ENCODE measurements around the gene MUCL3.
"Not testable (repeated sequence)": the region's sequence is repeated elsewhere in the genome, so short reads cannot be mapped to it uniquely, and the experiment has no call there.

MUCL3 gene

GRCh38 chr6:30940361-30940986 is at the start of gene MUCL3:
Gene MUCL3 (plus strand): TSS chr6:30940973. CDS start chr6:30941000, 27 bp downstream.
- DNase-seq = no peak

DNA sequence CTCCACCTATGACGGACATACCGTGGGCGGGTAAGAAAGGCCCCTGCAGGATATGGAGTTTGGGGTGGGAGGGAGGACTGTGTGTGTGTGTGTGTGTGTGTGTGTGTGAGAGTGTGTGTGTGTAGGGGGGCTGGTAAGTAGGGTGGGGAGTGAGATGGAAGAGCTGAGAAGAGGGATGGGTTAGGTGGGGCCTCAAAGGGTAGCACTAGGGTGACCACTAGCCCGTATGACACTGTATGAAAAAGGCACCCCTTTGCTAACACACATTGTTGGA is 49.4 kb upstream of the MUCL3 start:
- no peak for DNase-seq

- DNase-seq = no peak
These were observed 48.8 kb upstream of the MUCL3 start for GRCh38 chr6:30891816-30892538.

DNA sequence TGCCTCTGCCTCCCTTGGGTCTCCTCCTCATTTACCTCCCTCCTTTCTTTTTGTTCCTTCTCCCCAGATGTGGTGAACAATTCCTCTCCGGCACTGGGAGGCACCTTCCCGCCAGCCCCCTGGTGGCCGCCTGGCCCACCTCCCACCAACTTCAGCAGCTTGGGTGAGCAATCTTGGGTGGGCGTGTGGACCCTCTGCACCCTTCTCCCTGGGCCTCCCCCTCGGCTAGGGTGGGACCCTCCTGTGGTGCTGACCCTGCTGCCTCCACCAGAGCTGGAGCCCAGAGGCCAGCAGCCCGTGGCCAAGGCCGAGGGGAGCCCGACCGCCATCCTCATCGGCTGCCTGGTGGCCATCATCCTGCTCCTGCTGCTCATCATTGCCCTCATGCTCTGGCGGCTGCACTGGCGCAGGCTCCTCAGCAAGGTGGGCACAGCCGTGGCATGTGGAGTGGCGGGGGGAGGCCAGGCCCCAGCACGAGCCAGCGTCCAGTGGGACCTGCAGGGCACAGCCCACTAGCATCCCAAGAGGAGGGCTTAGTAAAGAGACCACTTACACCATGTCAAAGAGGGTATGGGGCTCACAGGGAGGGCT is 47.7 kb upstream of the MUCL3 start:
- DNase-seq = no peak

- DNase-seq = no peak
These were observed 47.1 kb upstream of the MUCL3 start for GRCh38 chr6:30893666-30894065.

- DNase-seq = no peak
These were observed 46.4 kb upstream of the MUCL3 start for GRCh38 chr6:30894381-30894780.

GRCh38 chr6:30894935-30895334 is 45.8 kb upstream of the MUCL3 start:
- no peak for DNase-seq

DNA sequence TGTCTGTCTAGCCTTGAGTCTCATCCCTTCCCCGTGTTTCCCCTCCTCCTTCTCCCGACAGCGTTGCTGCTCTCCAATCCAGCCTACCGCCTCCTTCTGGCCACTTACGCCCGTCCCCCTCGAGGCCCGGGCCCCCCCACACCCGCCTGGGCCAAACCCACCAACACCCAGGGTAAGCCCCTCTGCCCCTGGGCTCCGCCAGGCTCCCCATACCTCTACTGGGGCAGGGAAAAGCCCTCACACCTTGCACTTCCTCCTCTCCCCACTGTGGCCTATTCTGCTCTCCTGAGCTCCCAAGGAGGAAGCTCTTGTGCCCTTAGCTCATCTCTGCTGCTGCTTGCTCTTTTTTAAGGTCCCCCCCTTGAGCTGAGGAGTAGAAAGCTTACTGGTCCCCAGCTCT is 45.4 kb upstream of the MUCL3 start:
- no peak for DNase-seq

DNA sequence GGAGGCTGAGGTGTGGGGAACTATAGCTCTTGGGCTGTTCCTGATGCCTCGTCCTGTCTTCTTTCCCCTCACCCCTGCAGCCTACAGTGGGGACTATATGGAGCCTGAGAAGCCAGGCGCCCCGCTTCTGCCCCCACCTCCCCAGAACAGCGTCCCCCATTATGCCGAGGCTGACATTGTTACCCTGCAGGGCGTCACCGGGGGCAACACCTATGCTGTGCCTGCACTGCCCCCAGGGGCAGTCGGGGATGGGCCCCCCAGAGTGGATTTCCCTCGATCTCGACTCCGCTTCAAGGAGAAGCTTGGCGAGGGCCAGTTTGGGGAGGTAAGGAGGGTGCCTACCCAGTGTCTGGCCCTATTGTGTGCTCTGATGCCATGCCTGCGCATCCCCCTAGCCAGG is 44.2 kb upstream of the MUCL3 start:
- DNase-seq = no peak

DNA sequence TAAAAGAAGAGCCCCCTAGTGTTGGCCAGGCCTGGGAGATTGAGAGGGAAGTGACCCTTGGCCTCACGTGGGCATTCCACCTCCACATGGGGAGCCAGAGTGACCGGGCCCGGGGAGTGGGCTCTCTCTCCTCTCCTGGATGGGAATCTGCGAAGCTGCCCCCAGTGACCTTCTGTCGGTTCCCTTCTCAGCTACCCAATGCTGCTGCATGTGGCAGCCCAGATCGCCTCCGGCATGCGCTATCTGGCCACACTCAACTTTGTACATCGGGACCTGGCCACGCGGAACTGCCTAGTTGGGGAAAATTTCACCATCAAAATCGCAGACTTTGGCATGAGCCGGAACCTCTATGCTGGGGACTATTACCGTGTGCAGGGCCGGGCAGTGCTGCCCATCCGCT is 42.9 kb upstream of the MUCL3 start:
- DNase-seq = no peak

DNA sequence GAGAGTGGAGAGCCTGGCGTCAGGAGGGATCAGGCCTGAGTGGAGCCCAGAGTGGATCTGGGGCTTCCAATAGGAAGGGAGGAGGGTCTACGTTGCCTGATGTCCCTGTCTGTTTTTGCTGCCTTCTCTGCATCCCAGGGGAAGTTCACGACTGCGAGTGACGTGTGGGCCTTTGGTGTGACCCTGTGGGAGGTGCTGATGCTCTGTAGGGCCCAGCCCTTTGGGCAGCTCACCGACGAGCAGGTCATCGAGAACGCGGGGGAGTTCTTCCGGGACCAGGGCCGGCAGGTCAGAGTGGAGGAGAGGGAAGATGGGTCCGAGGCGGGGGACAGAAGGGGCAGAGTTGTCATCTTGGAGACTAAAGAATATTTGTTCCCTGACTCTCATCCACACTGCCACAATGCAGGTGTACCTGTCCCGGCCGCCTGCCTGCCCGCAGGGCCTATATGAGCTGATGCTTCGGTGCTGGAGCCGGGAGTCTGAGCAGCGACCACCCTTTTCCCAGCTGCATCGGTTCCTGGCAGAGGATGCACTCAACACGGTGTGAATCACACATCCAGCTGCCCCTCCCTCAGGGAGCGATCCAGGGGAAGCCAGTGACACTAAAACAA is 41.9 kb upstream of the MUCL3 start:
- DNase-seq = no peak

GRCh38 chr6:30900863-30901417 is 39.8 kb upstream of the MUCL3 start:
- no peak for DNase-seq

DNA sequence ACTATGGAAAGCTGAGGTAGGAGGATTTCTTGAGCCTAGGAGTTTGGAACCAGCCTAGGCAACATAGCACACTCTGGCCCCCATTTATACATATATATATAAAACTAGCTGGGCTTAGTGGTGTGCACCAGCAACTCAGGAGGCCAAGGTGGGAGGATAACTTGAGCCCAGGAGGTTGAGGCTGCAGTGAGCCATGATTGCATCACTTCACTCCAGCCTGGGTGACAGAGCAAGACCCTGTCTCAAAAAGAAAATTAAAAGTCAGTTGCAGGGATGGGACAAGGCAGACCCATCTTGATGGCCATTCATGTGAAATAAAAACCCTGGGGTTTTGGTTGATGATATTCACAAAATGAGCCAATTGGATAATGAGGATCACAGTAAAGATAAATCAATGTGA is 39.3 kb upstream of the MUCL3 start:
- no peak for DNase-seq

DNA sequence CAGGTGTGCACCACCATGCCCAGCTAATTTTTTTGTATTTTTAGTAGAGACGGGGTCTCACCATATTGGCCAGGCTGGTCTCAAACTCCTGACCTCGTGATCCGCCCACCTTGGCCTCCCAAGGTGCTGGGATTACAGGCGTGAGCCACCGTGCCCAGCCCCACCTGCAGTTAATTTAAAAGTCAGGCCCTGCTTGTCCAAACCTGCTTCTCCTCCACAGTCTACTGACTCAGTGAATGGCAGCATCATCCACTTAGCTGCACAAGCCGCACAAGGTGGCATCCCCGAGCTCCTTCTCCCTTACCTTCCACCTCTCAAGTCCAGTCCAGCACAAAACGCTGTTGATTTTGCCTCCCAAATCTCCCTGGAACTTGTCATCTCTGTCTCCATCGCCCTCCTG is 38.6 kb upstream of the MUCL3 start:
- DNase-seq = not testable (repeated sequence)

DNA sequence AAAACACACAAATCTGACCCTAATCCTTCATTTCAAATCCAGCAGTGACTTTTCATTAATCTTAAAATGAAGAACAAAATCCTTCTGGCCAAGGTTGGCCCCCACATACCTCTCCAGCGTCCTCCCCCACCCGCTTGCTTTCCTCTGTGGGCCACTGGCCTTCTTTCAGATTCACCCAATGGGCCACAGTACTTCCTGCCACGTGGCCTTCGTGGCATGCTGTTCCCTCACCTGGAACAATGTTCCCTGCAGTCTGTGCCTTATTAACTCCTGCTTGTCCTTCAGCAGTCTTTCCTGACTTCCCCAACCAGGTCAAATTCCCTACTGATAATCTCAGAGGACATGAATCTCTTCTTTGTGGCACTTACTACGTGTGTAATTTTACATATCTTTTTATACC is 38.1 kb upstream of the MUCL3 start:
- DNase-seq = no peak

DNA sequence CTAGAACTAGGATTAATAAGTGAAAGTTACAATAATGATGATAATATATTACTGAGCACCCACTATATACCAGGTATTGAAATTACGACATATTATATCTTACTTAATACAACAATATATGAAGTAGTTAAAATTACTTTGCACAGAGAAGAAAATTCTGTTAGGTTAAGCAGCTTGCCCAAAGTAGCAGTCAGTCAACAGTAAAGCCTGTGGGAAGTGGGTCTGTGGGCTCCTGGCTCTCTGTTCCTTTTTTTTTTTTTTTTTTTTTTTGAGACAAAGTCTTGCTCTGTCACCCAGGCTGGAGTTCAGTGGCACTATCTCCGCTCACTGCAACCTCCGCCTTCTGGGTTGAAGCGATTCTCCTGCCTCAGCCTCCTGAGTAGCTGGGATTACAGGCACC is 37.5 kb upstream of the MUCL3 start:
- no peak for DNase-seq

DNA sequence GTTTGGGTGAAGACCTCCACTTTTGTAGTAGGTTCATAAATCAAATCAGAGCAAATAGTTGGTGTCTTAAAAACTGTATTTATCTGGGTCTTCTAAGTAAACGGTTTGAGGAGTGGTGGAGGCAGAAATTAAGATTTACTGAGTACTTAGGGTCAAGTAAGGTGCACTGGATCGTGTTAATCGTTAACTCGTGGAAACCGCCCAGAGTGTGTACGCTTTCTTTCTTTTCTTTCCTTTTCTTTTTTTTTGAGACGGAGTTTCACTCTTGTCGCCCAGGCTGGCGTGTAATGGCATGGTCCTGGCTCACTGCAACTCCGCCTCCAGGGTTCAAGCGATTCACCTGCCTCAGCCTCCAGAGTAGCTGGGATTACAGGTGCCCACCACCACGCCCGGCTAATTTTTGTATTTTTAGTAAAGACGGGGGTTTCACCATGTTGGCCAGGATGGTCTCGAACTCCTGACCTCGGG is 33.4 kb upstream of the MUCL3 start:
- not testable (repeated sequence) for DNase-seq

DNA sequence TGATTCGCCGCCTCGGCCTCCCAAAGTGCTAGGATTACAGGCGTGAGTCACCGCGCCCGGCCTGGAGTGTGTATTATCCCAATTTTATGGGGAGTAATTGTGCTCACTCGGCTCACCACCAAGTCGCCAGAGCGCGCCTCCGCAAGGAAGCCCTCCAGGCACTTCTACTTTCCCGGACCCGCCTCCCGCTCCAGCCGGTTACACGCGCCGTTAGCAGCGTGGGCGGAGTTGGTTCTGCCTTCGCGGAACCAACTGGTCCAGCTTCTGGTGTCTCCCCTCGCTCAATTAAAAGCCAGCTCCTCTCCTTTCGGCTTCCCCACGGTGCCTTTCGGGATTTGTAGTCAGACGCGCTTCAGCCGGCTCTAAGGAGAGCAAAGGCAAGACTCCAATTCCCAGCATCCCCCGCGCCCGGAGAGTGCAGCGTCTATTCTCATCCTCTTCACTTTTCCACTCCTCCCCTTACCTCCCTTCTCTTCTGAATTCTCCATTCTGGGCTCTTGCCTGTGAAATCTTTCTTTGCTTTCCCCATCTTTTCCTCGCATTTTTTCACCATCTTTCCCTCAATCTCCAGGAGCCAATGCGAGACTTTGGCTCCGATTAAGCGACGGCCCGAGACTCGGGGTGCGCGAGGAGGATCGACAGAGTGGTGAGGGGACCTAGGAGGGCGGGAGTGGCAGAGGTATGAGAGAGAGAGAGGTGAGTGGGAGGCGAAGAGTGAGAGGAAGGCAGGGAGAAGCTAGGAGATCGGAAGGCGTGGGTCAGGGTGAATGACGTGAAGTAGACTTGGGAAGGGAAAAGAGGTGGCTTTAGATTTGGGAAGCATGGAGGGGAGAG is 32.8 kb upstream of the MUCL3 start, which contains the start of gene GTF2H4:
Gene GTF2H4 (plus strand): TSS at position 450 of the 834 bp plus-strand sequence.
- DNase-seq = peak; percentile 95 to 96

DNA sequence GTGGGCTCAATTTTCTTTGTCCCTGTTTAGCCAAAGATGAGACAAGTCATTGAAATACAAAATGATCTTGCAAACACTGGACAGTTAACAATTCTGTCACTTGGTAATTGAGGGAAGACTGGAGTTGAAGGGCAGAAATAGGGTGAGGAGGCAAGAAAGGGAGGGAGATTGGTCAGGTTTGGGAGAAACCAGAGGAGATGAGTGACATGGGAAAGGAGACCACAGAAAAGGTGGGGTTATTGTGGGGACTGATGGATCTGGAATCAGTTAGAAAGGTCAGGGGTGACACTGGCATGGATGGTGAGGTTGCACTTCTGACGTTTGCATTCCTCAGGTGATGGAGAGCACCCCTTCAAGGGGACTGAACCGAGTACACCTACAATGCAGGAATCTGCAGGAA is 32.1 kb upstream of the MUCL3 start:
- DNase-seq = no peak

- not testable (repeated sequence) for DNase-seq
These were observed 30.3 kb upstream of the MUCL3 start for GRCh38 chr6:30910473-30910872.

DNA sequence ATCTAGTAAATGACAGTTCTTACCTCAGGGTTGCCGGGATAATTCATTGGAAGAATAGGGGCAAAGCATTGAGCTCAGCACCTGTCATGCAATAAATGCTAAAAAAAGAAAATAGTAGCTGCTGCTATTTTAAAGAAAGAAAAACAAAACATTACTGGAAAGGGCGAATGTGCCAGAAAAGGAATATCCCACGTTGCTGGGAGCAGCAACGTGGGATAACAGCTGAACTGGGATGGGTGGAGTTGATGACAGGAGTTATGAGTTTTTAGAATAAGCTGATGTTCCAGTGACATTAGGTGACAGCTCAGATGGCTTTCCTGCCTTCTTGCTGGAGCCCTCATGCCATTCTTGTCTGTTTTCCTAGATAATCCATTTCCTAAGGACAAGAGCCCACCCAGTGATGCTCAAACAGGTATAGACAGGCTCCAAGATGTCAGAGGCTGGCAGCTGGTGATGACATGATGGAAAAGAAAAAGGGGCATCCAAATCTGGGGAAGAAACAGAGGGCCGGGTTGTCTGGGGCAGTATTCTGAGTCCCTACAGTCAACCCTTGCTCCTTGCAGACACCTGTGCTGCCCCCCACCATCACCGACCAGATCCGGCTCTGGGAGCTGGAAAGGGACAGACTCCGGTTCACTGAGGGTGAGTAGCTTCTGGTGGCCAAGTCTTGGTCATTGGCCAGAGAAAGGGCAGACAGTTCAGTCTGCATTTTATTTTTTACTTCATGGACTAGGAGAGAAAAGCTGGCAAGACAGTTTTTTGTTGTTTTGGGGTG is 27.8 kb upstream of the MUCL3 start:
- DNase-seq = no peak

- no peak for DNase-seq
These were observed 27.1 kb upstream of the MUCL3 start for GRCh38 chr6:30913721-30914075.

Measured in CD4-positive, alpha-beta T cell treated with Interleukin-1 beta for 1 hour (primary cell).